GM12892 (cell line): ENCODE data around the gene STAB2.

Experiments
- DNase-seq: peaks from one replicate; pipeline ENCODE4 v3.0.0; 2011; ENCODE audit not compliant: insufficient read length
- FAIRE-seq: peaks from 2 replicates; lab custom pipeline; 2011; peaks lifted over from hg19 to GRCh38; lab: Jason Lieb, UNC
- POLR2A ChIP-seq: IDR thresholded peaks from 2 replicates; pipeline ENCODE4 v1.6.1; 2011; ENCODE audit warnings: low read depth, low read length, control low read depth
- POLR2AphosphoS5 ChIP-seq: IDR thresholded peaks from 2 replicates; pipeline ENCODE4 v1.6.1; 2011; ENCODE audit warnings: low read depth, low read length, control low read depth
- TAF1 ChIP-seq: IDR thresholded peaks from 2 replicates; pipeline ENCODE4 v1.6.1; 2011; ENCODE audit warnings: low read depth, mild to moderate bottlenecking, control low read depth, low read length, borderline replicate concordance

STAB2 gene

GRCh38 chr12:103774977-103775560, 188.0 kb downstream of the STAB2 start:
- TF ChIP-seq POLR2A (no peak), TAF1 (no peak), POLR2AphosphoS5 (no peak)
- no peak for DNase-seq
- FAIRE-seq, result no peak

- TF ChIP-seq POLR2AphosphoS5 (no peak), TAF1 (no peak), POLR2A (no peak)
- no peak for DNase-seq
- no peak for FAIRE-seq
Observed at GRCh38 chr12:103778781-103779180, 191.7 kb downstream of the STAB2 start.

DNA sequence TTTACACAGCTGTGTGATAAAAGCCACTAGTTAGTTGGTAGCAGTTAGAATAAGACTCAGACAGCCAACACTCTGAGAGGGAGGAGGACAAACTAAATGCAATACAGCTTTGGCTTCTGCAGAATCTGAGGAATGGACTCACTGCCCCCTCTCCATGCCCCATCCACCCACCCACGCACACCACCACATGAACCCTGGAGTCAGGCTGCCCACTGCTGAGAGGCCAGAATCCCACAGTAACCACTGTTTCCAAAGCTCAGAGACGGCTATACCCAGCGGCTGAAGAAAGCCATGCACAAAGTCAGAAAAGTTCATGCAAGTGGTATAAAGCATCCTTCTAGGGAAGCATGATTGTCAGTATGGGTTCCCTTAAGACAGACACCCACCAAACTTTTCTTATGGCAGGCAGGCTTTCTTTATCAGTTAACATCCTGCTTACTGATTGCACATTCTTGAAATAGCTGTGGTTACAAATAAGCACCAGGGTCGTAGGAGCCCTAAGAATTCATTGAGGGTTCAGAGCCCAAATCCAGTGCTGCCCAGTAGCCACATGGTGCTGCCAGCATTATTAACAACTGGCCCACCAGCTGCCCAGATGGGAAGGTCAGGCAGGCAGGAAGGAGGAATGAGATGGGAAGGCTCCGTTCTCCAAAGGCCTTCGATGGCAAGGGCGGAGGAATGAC, 192.5 kb downstream of the STAB2 start:
- FAIRE-seq (no peak), DNase-seq (no peak)
- TF ChIP-seq POLR2A, result no peak
- TF ChIP-seq POLR2AphosphoS5, result no peak
- TF ChIP-seq TAF1, result no peak

DNA sequence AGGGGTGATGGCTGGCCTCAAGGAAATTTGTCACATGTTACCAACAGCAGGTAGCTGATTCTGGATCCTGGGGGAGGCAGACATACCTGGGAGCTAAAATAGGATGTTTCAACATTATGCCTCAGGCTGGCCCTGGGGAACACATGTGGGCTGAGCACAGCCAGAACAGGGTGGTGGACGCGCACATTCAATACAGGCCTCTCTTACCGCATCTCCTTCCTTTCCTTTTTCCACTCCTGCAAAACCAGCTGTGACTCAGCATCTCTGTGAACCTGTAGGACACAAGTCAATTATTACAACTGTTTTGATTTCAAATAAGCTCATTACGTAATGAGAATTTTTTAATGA, 193.0 kb downstream of the STAB2 start:
- FAIRE-seq (no peak), DNase-seq (no peak)
- TF ChIP-seq POLR2A, result no peak
- TF ChIP-seq POLR2AphosphoS5, result no peak
- no peak for TF ChIP-seq TAF1

DNA sequence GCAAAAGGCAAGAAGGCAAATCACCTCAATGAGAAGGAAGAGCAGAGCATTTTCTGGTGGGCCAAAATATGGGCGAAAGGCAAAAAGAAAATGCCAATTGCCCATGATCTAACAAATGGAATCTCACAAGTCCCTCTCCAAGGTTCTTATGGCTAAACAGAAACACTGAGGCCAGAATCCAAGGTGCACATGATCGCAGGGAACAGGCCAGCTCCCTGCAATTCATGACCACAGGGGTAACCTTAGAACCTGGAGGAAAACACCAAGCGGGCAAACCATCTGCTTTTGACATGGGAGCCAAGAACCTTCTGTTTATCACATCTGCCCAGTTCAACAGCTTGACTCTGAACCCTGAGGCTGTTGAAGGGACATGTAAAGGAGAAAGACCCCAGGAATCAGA, 193.9 kb downstream of the STAB2 start:
- DNase-seq (no peak), FAIRE-seq (no peak)
- TF ChIP-seq POLR2A, result no peak
- no peak for TF ChIP-seq POLR2AphosphoS5
- no peak for TF ChIP-seq TAF1

DNA sequence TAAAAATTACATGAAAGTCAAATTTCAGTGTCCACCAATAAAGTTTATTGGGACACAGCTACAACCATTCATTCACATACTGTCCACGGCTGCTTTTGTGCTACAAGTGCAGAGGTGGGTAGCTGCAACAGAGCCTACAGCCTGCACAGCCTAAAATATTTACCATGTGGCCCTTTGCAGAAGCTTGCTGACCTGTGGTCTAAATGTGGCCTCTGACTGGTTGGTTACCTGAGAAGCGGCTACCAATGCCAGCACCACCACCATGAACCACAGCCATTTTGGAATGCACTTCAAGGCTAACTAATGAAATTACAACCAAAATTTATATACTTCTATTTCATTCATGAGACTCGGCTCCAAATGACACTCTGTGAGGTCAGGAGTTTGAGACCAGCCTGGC, 195.3 kb downstream of the STAB2 start:
- no peak for TF ChIP-seq POLR2A
- no peak for TF ChIP-seq POLR2AphosphoS5
- DNase-seq, result no peak
- no peak for FAIRE-seq

- TF ChIP-seq TAF1 (no peak), POLR2AphosphoS5 (no peak), POLR2A (no peak)
- no peak for FAIRE-seq
- no peak for DNase-seq
Observed at GRCh38 chr12:103783744-103784664, 196.9 kb downstream of the STAB2 start.

GRCh38 chr12:103785243-103786031, 198.4 kb downstream of the STAB2 start:
- DNase-seq, result no peak
- FAIRE-seq, result no peak
- TF ChIP-seq TAF1 (no peak), POLR2AphosphoS5 (no peak), POLR2A (no peak)

DNA sequence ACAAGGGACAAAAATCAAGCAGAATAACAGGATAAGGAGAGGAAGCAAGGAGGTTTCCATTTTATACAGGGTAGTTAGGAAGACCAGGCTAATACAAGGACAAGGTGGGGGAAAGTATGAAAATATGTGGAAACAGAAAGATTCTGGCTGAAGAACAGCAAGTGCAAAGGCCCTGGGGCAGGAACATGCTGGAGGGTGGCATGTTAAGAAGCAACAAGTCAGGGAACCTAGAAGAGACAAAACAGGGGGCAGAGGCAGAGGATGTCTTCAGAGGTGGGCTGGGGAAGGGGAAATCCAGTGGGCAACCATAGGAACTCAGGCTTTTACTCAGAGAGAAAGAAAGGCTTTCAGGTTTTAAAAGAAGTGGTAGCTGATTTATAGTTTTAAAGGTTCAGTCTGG, 199.1 kb downstream of the STAB2 start:
- no peak for TF ChIP-seq POLR2AphosphoS5
- TF ChIP-seq POLR2A, result no peak
- no peak for TF ChIP-seq TAF1
- FAIRE-seq (no peak), DNase-seq (no peak)

DNA sequence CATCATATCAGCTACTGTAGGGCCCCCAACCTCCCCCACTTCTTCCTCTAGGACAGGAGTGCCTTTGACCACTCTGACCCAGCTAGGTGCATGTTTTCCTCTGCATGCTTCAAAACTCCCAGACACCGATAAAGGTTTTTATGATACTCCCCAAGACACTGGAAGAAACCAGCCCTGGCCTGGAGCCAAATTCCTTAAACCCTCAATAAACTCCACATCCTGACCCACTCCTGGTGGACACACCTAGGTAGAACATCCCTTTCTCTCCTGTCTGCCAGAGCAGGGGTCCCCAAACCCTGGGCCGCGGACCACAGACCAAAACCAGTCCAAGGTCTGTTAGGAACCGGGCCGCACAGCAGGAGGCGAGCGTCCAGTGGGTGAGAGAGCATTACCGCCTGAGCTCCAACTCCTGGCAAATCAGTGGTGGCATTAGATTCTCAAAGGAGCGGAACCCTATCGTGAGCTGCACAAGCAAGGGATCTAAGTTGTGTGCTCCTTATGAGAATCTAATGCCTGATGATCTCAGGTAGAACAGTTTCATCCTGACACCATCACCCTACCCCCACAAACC, 204.4 kb downstream of the STAB2 start:
- FAIRE-seq (no peak), DNase-seq (no peak)
- TF ChIP-seq TAF1 (no peak), POLR2AphosphoS5 (no peak), POLR2A (no peak)

DNA sequence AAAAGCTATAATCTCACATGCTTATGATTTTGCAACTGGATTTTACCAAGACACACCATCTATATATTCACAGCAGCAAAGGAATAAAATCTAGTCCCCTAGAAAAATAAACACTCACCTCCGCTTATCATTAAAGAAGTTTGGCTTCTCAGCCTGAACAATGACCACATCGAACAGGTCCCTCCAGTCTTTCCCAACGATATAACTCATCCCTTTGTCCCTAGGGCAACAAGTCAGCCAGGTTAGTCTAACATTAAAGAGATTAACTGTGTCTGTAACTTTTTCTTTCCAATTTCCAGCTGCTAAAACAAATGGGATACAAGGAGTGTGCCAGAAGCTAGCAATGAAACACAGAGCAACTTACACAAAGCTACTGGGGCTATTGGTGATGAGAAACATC, 206.0 kb downstream of the STAB2 start:
- FAIRE-seq (no peak), DNase-seq (no peak)
- no peak for TF ChIP-seq POLR2A
- TF ChIP-seq TAF1, result no peak
- TF ChIP-seq POLR2AphosphoS5, result no peak

DNA sequence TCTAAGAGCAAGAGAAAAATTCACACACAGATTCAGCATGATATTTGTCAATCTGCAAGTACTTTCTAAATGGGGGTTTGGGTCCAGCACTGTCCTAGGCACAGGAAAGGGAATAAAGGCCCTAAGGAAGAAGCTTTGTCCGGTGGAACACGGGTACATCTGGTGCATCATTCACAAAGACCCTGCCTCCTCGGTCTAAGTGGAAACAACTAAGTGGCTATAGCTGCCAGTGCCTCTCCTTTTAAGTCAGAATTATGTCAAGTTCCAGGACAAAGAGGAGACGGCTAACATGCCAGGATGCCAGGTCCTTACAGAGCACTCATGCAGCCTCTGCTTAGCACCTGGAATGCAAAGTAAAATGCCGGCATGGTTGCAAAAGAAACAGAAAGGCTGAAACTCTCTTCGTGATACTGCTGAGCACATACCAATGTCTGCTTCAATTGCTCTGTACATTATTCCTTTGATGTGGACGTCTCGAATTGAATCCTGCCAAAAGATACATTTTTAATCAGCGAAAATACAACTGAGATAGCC, 206.5 kb downstream of the STAB2 start:
- DNase-seq (no peak), FAIRE-seq (no peak)
- TF ChIP-seq POLR2AphosphoS5, result no peak
- TF ChIP-seq TAF1, result no peak
- no peak for TF ChIP-seq POLR2A
